H1 (cell line): ENCODE results near the gene EHD2. TPM values are rescaled to one million over a fixed set of nuclear protein-coding genes. Genes with fewer than 3 reads are reported as not detected.

Source experiments
- CTCF ChIA-PET: fragments of 300-600 bp; sonication (Branson Sonifier 250); formaldehyde crosslinking; loops from one replicate; lab custom pipeline; 2021; ENCODE audit not compliant: partially characterized antibody; lab: Charles Lee
- POLR2A ChIA-PET: fragments of 300-600 bp; sonication (Branson Sonifier 250); formaldehyde crosslinking; loops from one replicate; lab custom pipeline; 2021; ENCODE audit warnings: inconsistent platforms; ENCODE audit not compliant: partially characterized antibody; lab: Charles Lee
- DNase-seq, 2 experiments: peaks; one replicate each; pipeline versions ENCODE4 v3.0.0 to v3.0.0-alpha.2; 2010 to 2022; ENCODE audit warnings: low spot score in 2 of 2, low read depth in 1 of 2, mixed read lengths in 1 of 2
- FAIRE-seq: peaks from 2 replicates; lab custom pipeline; 2011; peaks lifted over from hg19 to GRCh38; lab: Jason Lieb, UNC
- H2AFZ ChIP-seq: 2 replicates; pipeline ENCODE4 v1.8.1; 2012; ENCODE audit warnings: low read length, inconsistent platforms
- H2AK5ac ChIP-seq: 2 replicates; pipeline ENCODE4 v1.6.1; 2013; ENCODE audit warnings: low read depth, low read length
- H2BK120ac ChIP-seq: replicated peaks from 2 replicates; pipeline ENCODE3; 2013; ENCODE audit warnings: low read depth, low read length, inconsistent platforms
- H2BK12ac ChIP-seq: 2 replicates; pipeline ENCODE4 v1.6.1; 2013; ENCODE audit warnings: low read depth, low read length
- H2BK15ac ChIP-seq: 2 replicates; pipeline ENCODE4 v1.6.1; 2013; ENCODE audit warnings: low read length
- H2BK20ac ChIP-seq: 2 replicates; pipeline ENCODE4 v1.6.1; 2013; ENCODE audit warnings: low read length
- H2BK5ac ChIP-seq: 2 replicates; pipeline ENCODE4 v1.6.1; 2013; ENCODE audit warnings: low read depth, low read length
- H3K14ac ChIP-seq: 2 replicates; pipeline ENCODE4 v1.6.1; 2013; ENCODE audit warnings: inconsistent platforms; ENCODE audit not compliant: insufficient read length
- H3K18ac ChIP-seq: 2 replicates; pipeline ENCODE4 v1.6.1; 2013; ENCODE audit warnings: low read length; ENCODE audit errors: extremely low read depth
- H3K23ac ChIP-seq: 2 replicates; pipeline ENCODE4 v1.6.1; 2013; ENCODE audit warnings: inconsistent platforms; ENCODE audit not compliant: insufficient read length
- H3K23me2 ChIP-seq: 2 replicates; pipeline ENCODE4 v1.6.1; 2013; ENCODE audit warnings: low read depth, low read length
- H3K27ac ChIP-seq: 2 replicates; pipeline ENCODE4 v1.6.1; 2011; ENCODE audit warnings: low read depth, low read length, inconsistent platforms
- H3K27me3 ChIP-seq, 4 experiments: replicated peaks in 1 of 4; 1 replicate in 1 of 4; 2 replicates in 3 of 4; pipeline versions ENCODE4 v1.6.1 to v1.8.1; 2011 to 2013; ENCODE audit warnings: low read length in 3 of 4, mild to moderate bottlenecking in 3 of 4, inconsistent platforms in 2 of 4, mixed read lengths in 2 of 4, moderate library complexity in 1 of 4; ENCODE audit not compliant: control insufficient read depth in 3 of 4, insufficient read depth in 3 of 4; ENCODE audit errors: extremely low read depth in 1 of 4
- H3K36me3 ChIP-seq, 4 experiments: 2 replicates each; pipeline versions ENCODE4 v1.6.1 to v1.8.1; 2011 to 2013; ENCODE audit warnings: mild to moderate bottlenecking in 4 of 4, low read length in 3 of 4, moderate library complexity in 2 of 4, control low read depth in 1 of 4, inconsistent platforms in 1 of 4; ENCODE audit not compliant: insufficient read depth in 4 of 4, control insufficient read depth in 2 of 4
- H3K4ac ChIP-seq: replicated peaks from 2 replicates; pipeline ENCODE3; 2013; ENCODE audit warnings: low read length, low read depth, mixed read lengths, inconsistent platforms; ENCODE audit not compliant: insufficient read length
- H3K4me1 ChIP-seq, 4 experiments: replicated peaks in 1 of 4; 1 replicate in 1 of 4; 2 replicates in 3 of 4; pipeline versions ENCODE4 v1.6.1 to v1.8.1; 2011 to 2013; ENCODE audit warnings: low read length in 3 of 4, inconsistent platforms in 2 of 4, mixed read lengths in 1 of 4; ENCODE audit not compliant: insufficient read depth in 4 of 4, control insufficient read depth in 3 of 4
- H3K4me2 ChIP-seq, 2 experiments: 2 replicates each; pipeline versions ENCODE4 v1.6.1 to v1.8.1; 2011 to 2013; ENCODE audit warnings: low read depth in 2 of 2, low read length in 2 of 2, control low read depth in 1 of 2, inconsistent platforms in 1 of 2, mild to moderate bottlenecking in 1 of 2; ENCODE audit not compliant: insufficient read depth in 1 of 2
- H3K4me3 ChIP-seq, 4 experiments: fragments of 200-600, 300-600 bp in 1 of 4; sonication (generic), shearing (Covaris generic), sonication (Bioruptor Twin) in 1 of 4; 2 replicates each; pipeline versions ENCODE4 v1.5.1 to v1.8.1; 2011 to 2016; ENCODE audit warnings: low read length in 4 of 4, low read depth in 3 of 4, control low read depth in 2 of 4, inconsistent platforms in 2 of 4, mild to moderate bottlenecking in 2 of 4, mixed read lengths in 1 of 4, moderate library complexity in 1 of 4; ENCODE audit not compliant: insufficient read depth in 2 of 4; ENCODE audit errors: extremely low read depth in 1 of 4
- H3K56ac ChIP-seq: replicated peaks from 2 replicates; pipeline ENCODE3; 2013; ENCODE audit warnings: low read depth, mild to moderate bottlenecking, mixed read lengths, low read length, inconsistent platforms; ENCODE audit not compliant: insufficient read length
- H3K79me1 ChIP-seq: 2 replicates; pipeline ENCODE4 v1.6.1; 2013; ENCODE audit warnings: low read depth, low read length, control low read depth
- H3K79me2 ChIP-seq, 2 experiments: 2 replicates each; pipeline versions ENCODE4 v1.6.1 to v1.8.1; 2012 to 2013; ENCODE audit warnings: low read length in 2 of 2, mild to moderate bottlenecking in 2 of 2, inconsistent platforms in 1 of 2; ENCODE audit not compliant: insufficient read depth in 2 of 2, control insufficient read depth in 1 of 2
- H3K9ac ChIP-seq, 4 experiments: replicated peaks in 1 of 4; 1 replicate in 1 of 4; 2 replicates in 3 of 4; pipeline versions ENCODE4 v1.6.1 to v1.8.1; 2011 to 2013; ENCODE audit warnings: low read depth in 3 of 4, low read length in 3 of 4, control low read depth in 2 of 4, mild to moderate bottlenecking in 2 of 4, moderate library complexity in 2 of 4, inconsistent platforms in 1 of 4; ENCODE audit errors: extremely low read depth in 1 of 4
- H3K9me3 ChIP-seq, 2 experiments: 2 replicates each; pipeline versions ENCODE4 v1.6.1 to v1.8.1; 2012 to 2013; ENCODE audit warnings: mild to moderate bottlenecking in 2 of 2, moderate library complexity in 2 of 2, control low read depth in 1 of 2, inconsistent platforms in 1 of 2, low read depth in 1 of 2, low read length in 1 of 2, mixed read lengths in 1 of 2; ENCODE audit not compliant: insufficient read depth in 2 of 2
- H4K20me1 ChIP-seq, 2 experiments: replicated peaks in 1 of 2; 2 replicates each; pipeline versions ENCODE3 to v1.8.1; 2011 to 2013; ENCODE audit warnings: inconsistent platforms in 2 of 2, low read length in 2 of 2, mild to moderate bottlenecking in 1 of 2; ENCODE audit not compliant: insufficient read depth in 2 of 2, control insufficient read depth in 1 of 2
- H4K5ac ChIP-seq: 2 replicates; pipeline ENCODE4 v1.6.1; 2013; ENCODE audit warnings: low read length, low read depth, mixed read lengths, inconsistent platforms; ENCODE audit not compliant: insufficient read length
- H4K8ac ChIP-seq: 2 replicates; pipeline ENCODE4 v1.8.0; 2013; ENCODE audit warnings: mild to moderate bottlenecking, moderate library complexity, low read length, inconsistent platforms; ENCODE audit not compliant: insufficient read depth; ENCODE audit errors: extremely low read depth
- H4K91ac ChIP-seq: replicated peaks from 2 replicates; pipeline ENCODE3; 2013; ENCODE audit warnings: low read length, mixed read lengths, inconsistent platforms; ENCODE audit not compliant: insufficient read length
- JUN ChIP-seq: IDR thresholded peaks from 2 replicates; pipeline ENCODE4 v1.6.1; 2011; ENCODE audit warnings: low read depth, mild to moderate bottlenecking, improper control_type of control experiment, low read length
- POLR2A ChIP-seq, 2 experiments: IDR thresholded peaks; 1 replicate in 1 of 2; 2 replicates in 1 of 2; pipeline ENCODE4 v1.6.1; 2011; ENCODE audit warnings: low read depth in 2 of 2, low read length in 2 of 2, mild to moderate bottlenecking in 2 of 2; ENCODE audit errors: control extremely low read depth in 1 of 2
- TAF1 ChIP-seq: IDR thresholded peaks from 2 replicates; pipeline ENCODE4 v1.6.1; 2011; ENCODE audit warnings: mild to moderate bottlenecking, low read depth, low read length
- TEAD4 ChIP-seq: IDR thresholded peaks from 2 replicates; pipeline ENCODE4 v1.6.1; 2012; ENCODE audit warnings: low read depth, low read length, inconsistent platforms, mixed read lengths
- WGBS, 2 experiments: shearing (Covaris generic) in 1 of 2; methylation state at CpG; one replicate each; pipeline versions ENCODE4 v1.1.6 to v1.1.7; 2013 to 2015; ENCODE audit warnings: low lambda C conversion rate in 2 of 2, mixed read lengths in 2 of 2, inconsistent platforms in 1 of 2, low coverage in 1 of 2, missing lambda C conversion rate in 1 of 2; ENCODE audit not compliant: insufficient replicate concordance in 2 of 2, insufficient coverage in 1 of 2, insufficient read length in 1 of 2; ENCODE audit errors: extremely low coverage in 1 of 2, missing lambda C conversion rate in 1 of 2; 5-methylcytosine and 5-hydroxymethylcytosine counted together
- polyA plus RNA-seq, 7 experiments: library from polyadenylated mRNA; depleted of rRNA in 3 of 7; stranded (reverse) in 5 of 7; unstranded in 2 of 7; fragments of >200 nt in 5 of 7; fragments of 200-250 nt in 2 of 7; gene quantifications; 1 replicate in 5 of 7; 2 replicates in 1 of 7; 4 replicates in 1 of 7; pipeline versions ENCODE4 v1.2.1 to v1.2.3, GENCODE V29; 2011 to 2013; ENCODE audit warnings: missing spikeins in 2 of 7, mixed read lengths in 2 of 7
- total RNA-seq: library from RNA; stranded (reverse); fragmentation: NEBNext Ultra II Directional; extraction: Animal tissue kit (Norgen Biotek cat#: 25700); gene quantifications from 2 replicates; pipeline ENCODE4 v1.2.1, GENCODE V29; 2021

Gene EHD2
- total and polyA plus RNA-seq, 2 of the 8 experiments (the other 6 are each of a cell fraction or from before 2014, with no cell fraction given) = 4.5 to 14.3 TPM

DNA sequence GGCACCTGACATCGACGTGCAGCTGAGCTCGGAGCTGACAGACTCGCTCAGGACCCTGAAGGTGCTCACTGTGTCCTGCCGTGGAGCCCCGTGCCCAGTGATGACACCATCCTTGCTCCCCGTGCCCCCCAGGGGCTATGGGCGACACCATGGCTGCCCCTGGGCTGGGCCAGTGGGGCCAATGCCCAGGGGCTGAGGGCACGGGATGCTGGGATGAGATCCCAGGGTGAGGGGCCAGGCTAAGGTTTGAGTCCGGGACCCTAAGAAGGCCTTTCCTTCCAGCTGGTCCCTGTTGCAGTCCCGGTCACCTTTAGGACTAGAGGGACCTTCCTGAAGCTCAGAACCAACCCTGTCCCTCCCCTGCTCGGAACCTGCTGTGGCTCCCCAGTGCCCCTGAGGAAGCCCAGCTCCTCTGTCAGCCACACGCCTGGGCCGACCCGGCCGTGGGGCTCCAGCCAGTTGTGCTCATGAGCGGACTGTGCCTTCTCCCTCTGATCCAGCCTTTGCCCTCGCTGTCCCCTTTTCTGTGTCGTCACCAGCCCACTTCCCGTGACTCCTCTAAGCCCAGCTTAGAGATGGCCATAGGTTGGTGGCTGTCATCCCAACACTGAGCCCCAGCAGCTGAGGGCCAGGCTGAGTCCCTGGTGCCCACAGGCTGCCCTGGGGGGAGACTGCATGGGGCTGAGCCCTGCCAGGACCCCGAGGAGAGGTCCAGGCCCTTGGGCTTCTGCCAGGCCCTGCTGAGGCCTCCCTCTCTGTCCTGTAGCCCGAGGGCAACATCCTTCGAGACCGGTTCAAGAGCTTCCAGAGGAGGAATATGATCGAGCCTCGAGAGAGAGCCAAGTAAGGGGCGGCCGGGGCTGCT lies 42.8 kb downstream of the EHD2 start:
- no peak overlapping the region for H3K4me2 ChIP-seq
- H3K36me3 ChIP-seq = peaks cover 26 to 79% (median 67%) of the 10 kb centered on the region in 4 experiments
- ChIA-PET POLR2A (interaction anchor here (0.5 to 11.0 kb wide), 14 partner anchors 9 to 678 kb away, joined by 3 to 204 read pairs (median 4); partner anchors contain the start of gene NOP53), CTCF (interaction anchor here (1.0 to 3.1 kb wide), 6 partner anchors 8 to 56 kb away, joined by 4 to 20 read pairs (median 7); no protein-coding TSS in a partner anchor)
- H3K23ac ChIP-seq = no peak overlapping the region
- 91% methylated on average over 24 of the region's 28 CpGs; no CpG with 5 or more reads in 1 of the 2 experiments for WGBS, 2 experiments
- H3K79me1 ChIP-seq = no peaks in the 10 kb centered on the region; the same call in 1 of the 2 replicates
- DNase-seq (no peak), FAIRE-seq (no peak)
- peaks cover 10 to 14% of the 10 kb centered on the region in 2 experiments for H4K20me1 ChIP-seq
- no peak overlapping the region for H2AK5ac ChIP-seq
- no peaks in the 10 kb centered on the region for H3K23me2 ChIP-seq
- no peak overlapping the region for H2BK15ac ChIP-seq
- no peak overlapping the region for H3K4me3 ChIP-seq
- H3K27me3 ChIP-seq = no peaks in the 10 kb centered on the region
- H3K14ac ChIP-seq = no peak overlapping the region
- H3K79me2 ChIP-seq = no peaks in the 10 kb centered on the region; a peak in 1 of 4 replicates
- H4K8ac ChIP-seq = peak overlapping the region; percentile 77; the same call in 1 of the 2 replicates
- no peaks in the 10 kb centered on the region for H3K9me3 ChIP-seq
- no peaks in the 10 kb centered on the region for H3K4me1 ChIP-seq
- no peak overlapping the region for H2AFZ ChIP-seq
- H3K9ac ChIP-seq = no peak overlapping the region
- H2BK20ac ChIP-seq = no peak overlapping the region
- no peak overlapping the region for H3K18ac ChIP-seq
- TF ChIP-seq JUN (no peak), POLR2A (IDR thresholded peaks at IDR 0.05; ENCODE audit: control extremely low read depth in 1 of 2, low read depth in 2 of 2, low read length in 2 of 2) (peak in 1 of 2 experiments; percentile 17; a peak in 1 of 3 replicates), TEAD4 (no peak), TAF1 (no peak)
- no peak overlapping the region for H3K4ac ChIP-seq
- no peak overlapping the region for H2BK120ac ChIP-seq
- no peak overlapping the region for H2BK5ac ChIP-seq
- H3K56ac ChIP-seq = no peak overlapping the region
- no peak overlapping the region for H2BK12ac ChIP-seq
- no peak overlapping the region for H4K5ac ChIP-seq
- no peak overlapping the region for H4K91ac ChIP-seq
- no peak overlapping the region for H3K27ac ChIP-seq
